HCT116 (cell line): Measurements from ENCODE around the gene TCOF1. TPM values are rescaled to one million over a fixed set of nuclear protein-coding genes. Genes with fewer than 3 reads are reported as not detected.

Experiments used
- ATAC-seq: fragments of 200-7000 bp; cut with Tn5 transposase; 2 replicates; pipeline ENCODE4 v1.9.1; 2020; ENCODE audit warnings: mild to moderate bottlenecking, moderate library complexity
- BruUV-seq: library from RNA; stranded (reverse); fragments of 400-500 nt; replicated peaks from 2 replicates; lab custom pipeline; 2021; lab: Mats Ljungman, UMichigan
- CTCF ChIA-PET: fragments of 300-600 bp; sonication (Branson Sonifier 250); formaldehyde crosslinking; loops from one replicate; lab custom pipeline; 2021; ENCODE audit warnings: antibody characterized with exemption; lab: Charles Lee
- POLR2A ChIA-PET: fragments of 300-600, 350-600 bp; sonication (Branson Sonifier 250); formaldehyde crosslinking; loops from one replicate; lab custom pipeline; 2021; ENCODE audit warnings: antibody characterized with exemption; lab: Charles Lee
- RAD21 ChIA-PET, 2 experiments: fragments of 300-600 bp; sonication (Branson Sonifier 250); formaldehyde crosslinking; loops; one replicate each; lab custom pipeline; 2023; ENCODE audit warnings: low total read pairs in 2 of 2; ENCODE audit not compliant: uncharacterized antibody in 2 of 2, unreplicated experiment in 2 of 2, low non-redundant PET in 1 of 2; lab: Charles Lee
- DNase-seq: peaks from one replicate; pipeline ENCODE4 v3.0.0-alpha.2; 2010; ENCODE audit warnings: low read depth, low spot score
- H2AFZ ChIP-seq: fragments of 200-600 bp; shearing (Covaris generic), sonication (generic); 2 replicates; pipeline ENCODE4 v1.6.1; 2017; ENCODE audit warnings: low read depth, mixed run types, mixed read lengths, antibody characterized with exemption, low read length; ENCODE audit not compliant: poor library complexity, severe bottlenecking
- H3K27ac ChIP-seq: 2 replicates; pipeline ENCODE4 v1.5.1; 2012; ENCODE audit warnings: low read depth, low read length
- H3K27me3 ChIP-seq: fragments of 200-600 bp; sonication (generic); 2 replicates; pipeline ENCODE4 v1.6.1; 2016; ENCODE audit warnings: mixed run types, low read length, mixed read lengths; ENCODE audit not compliant: insufficient read depth
- H3K36me3 ChIP-seq, 2 experiments: fragments of 200-500 bp in 1 of 2; fragments of 200-600 bp in 1 of 2; sonication (Bioruptor generic) in 1 of 2; sonication (generic) in 1 of 2; 2 replicates each; pipeline versions ENCODE4 v1.5.1 to v1.6.1; 2014 to 2016; ENCODE audit warnings: low read length in 2 of 2, inconsistent platforms in 1 of 2, mixed read lengths in 1 of 2, mixed run types in 1 of 2; ENCODE audit not compliant: insufficient read depth in 2 of 2, control insufficient read depth in 1 of 2
- H3K4me1 ChIP-seq, 2 experiments: fragments of 200-600 bp in 1 of 2; sonication (generic) in 1 of 2; 2 replicates each; pipeline versions ENCODE4 v1.5.1 to v1.6.1; 2012 to 2017; ENCODE audit warnings: low read length in 2 of 2, inconsistent platforms in 1 of 2, mild to moderate bottlenecking in 1 of 2, mixed read lengths in 1 of 2, mixed run types in 1 of 2, moderate library complexity in 1 of 2; ENCODE audit not compliant: insufficient read depth in 2 of 2, control insufficient read depth in 1 of 2
- H3K4me2 ChIP-seq: fragments of 200-600 bp; sonication (generic); 2 replicates; pipeline ENCODE4 v1.6.1; 2017; ENCODE audit warnings: mixed run types, low read length, mixed read lengths
- H3K4me3 ChIP-seq, 2 experiments: fragments of 200-600 bp in 1 of 2; sonication (generic) in 1 of 2; replicated peaks in 1 of 2; 2 replicates each; pipeline ENCODE4 v1.5.1; 2011 to 2016; ENCODE audit warnings: low read length in 2 of 2, control low read depth in 1 of 2, low read depth in 1 of 2, mild to moderate bottlenecking in 1 of 2, mixed read lengths in 1 of 2, mixed run types in 1 of 2
- H3K79me2 ChIP-seq: fragments of 200-600 bp; sonication (generic); 2 replicates; pipeline ENCODE4 v1.6.1; 2017; ENCODE audit warnings: mild to moderate bottlenecking, mixed run types, low read length, moderate library complexity, mixed read lengths; ENCODE audit not compliant: insufficient read depth
- H3K9ac ChIP-seq: fragments of 200-600 bp; sonication (generic); 2 replicates; pipeline ENCODE4 v1.6.1; 2016; ENCODE audit warnings: low read length, mixed read lengths
- H3K9me2 ChIP-seq: fragments of 200-600 bp; sonication (generic), shearing (Covaris generic); 2 replicates; pipeline ENCODE4 v1.6.1; 2017; ENCODE audit warnings: mixed run types, mild to moderate bottlenecking, moderate library complexity; ENCODE audit not compliant: insufficient read depth
- H3K9me3 ChIP-seq, 2 experiments: fragments of 200-500 bp in 1 of 2; fragments of 200-600 bp in 1 of 2; sonication (Bioruptor generic) in 1 of 2; sonication (generic) in 1 of 2; 2 replicates each; pipeline ENCODE4 v1.6.1; 2014 to 2017; ENCODE audit warnings: low read length in 2 of 2, mixed read lengths in 2 of 2, inconsistent platforms in 1 of 2, low read depth in 1 of 2, mild to moderate bottlenecking in 1 of 2, mixed run types in 1 of 2, moderate library complexity in 1 of 2; ENCODE audit not compliant: control insufficient read depth in 1 of 2, insufficient read depth in 1 of 2
- H4K20me1 ChIP-seq: fragments of 200-600 bp; sonication (generic), shearing (Covaris generic); 2 replicates; pipeline ENCODE4 v1.6.1; 2017; ENCODE audit warnings: mixed run types, mild to moderate bottlenecking, moderate library complexity; ENCODE audit not compliant: insufficient read depth
- CBX3 ChIP-seq: IDR thresholded peaks from 2 replicates; pipeline ENCODE4 v1.6.1; 2012; ENCODE audit warnings: low read depth
- CTCF ChIP-seq, 3 experiments: fragments of 200-600 bp in 1 of 3; sonication (generic) in 1 of 3; IDR thresholded peaks in 2 of 3; conservative IDR thresholded peaks in 1 of 3; 2 replicates each; pipeline ENCODE4 v1.5.1; 2012 to 2017; ENCODE audit warnings: low read depth in 2 of 3, low read length in 2 of 3, antibody characterized with exemption in 1 of 3, borderline replicate concordance in 1 of 3, control low read depth in 1 of 3, mild to moderate bottlenecking in 1 of 3, mixed read lengths in 1 of 3, mixed run types in 1 of 3, moderate library complexity in 1 of 3; ENCODE audit not compliant: insufficient read depth in 1 of 3
- ELF1 ChIP-seq: IDR thresholded peaks from 2 replicates; pipeline ENCODE4 v1.6.1; 2012; ENCODE audit warnings: low read depth, borderline replicate concordance
- EZH2 ChIP-seq: fragments of 200-600 bp; sonication (generic); IDR thresholded peaks from 2 replicates; pipeline ENCODE4 v1.6.1; 2017; ENCODE audit warnings: antibody characterized with exemption, mixed run types
- EZH2phosphoT487 ChIP-seq: fragments of 200-600 bp; IDR thresholded peaks from 2 replicates; pipeline ENCODE4 v1.6.1; 2018; ENCODE audit warnings: antibody characterized with exemption, borderline replicate concordance
- FOSL1 ChIP-seq: IDR thresholded peaks from 2 replicates; pipeline ENCODE4 v1.6.1; 2012; ENCODE audit warnings: low read depth
- JUND ChIP-seq: IDR thresholded peaks from 2 replicates; pipeline ENCODE4 v1.6.1; 2012
- MAX ChIP-seq: IDR thresholded peaks from 2 replicates; pipeline ENCODE4 v1.6.1; 2012
- POLR2A ChIP-seq: IDR thresholded peaks from 2 replicates; pipeline ENCODE4 v1.7.0; 2011; ENCODE audit warnings: borderline replicate concordance; ENCODE audit not compliant: insufficient read depth, insufficient read length; ENCODE audit errors: extremely low read depth
- POLR2AphosphoS5 ChIP-seq: IDR thresholded peaks from 2 replicates; pipeline ENCODE4 v1.6.1; 2011; ENCODE audit warnings: mild to moderate bottlenecking, low read depth, low read length, moderate library complexity
- RAD21 ChIP-seq: IDR thresholded peaks from 2 replicates; pipeline ENCODE4 v1.6.1; 2012; ENCODE audit warnings: low read depth, mild to moderate bottlenecking
- REST ChIP-seq: IDR thresholded peaks from 2 replicates; pipeline ENCODE4 v1.6.1; 2012; ENCODE audit warnings: low read depth
- SIN3A ChIP-seq: IDR thresholded peaks from 2 replicates; pipeline ENCODE4 v1.6.1; 2012; ENCODE audit warnings: low read depth
- SP1 ChIP-seq: IDR thresholded peaks from 2 replicates; pipeline ENCODE4 v1.6.1; 2012; ENCODE audit warnings: low read depth
- SRF ChIP-seq: IDR thresholded peaks from 2 replicates; pipeline ENCODE4 v1.6.1; 2012; ENCODE audit warnings: low read depth
- TCF7L2 ChIP-seq: IDR thresholded peaks from 2 replicates; pipeline ENCODE4 v1.7.0; 2011; ENCODE audit warnings: borderline replicate concordance, inconsistent platforms; ENCODE audit not compliant: insufficient read depth, insufficient read length; ENCODE audit errors: extremely low read depth
- YY1 ChIP-seq: IDR thresholded peaks from 2 replicates; pipeline ENCODE4 v1.6.1; 2011; ENCODE audit warnings: low read length, low read depth, moderate library complexity, mild to moderate bottlenecking; ENCODE audit not compliant: insufficient replicate concordance; ENCODE audit errors: extremely low read depth
- ZNF274 ChIP-seq: fragments of 200-500 bp; sonication (Bioruptor generic); IDR thresholded peaks from 2 replicates; pipeline ENCODE4 v1.6.1; 2014; ENCODE audit warnings: mild to moderate bottlenecking, low read depth, low read length, inconsistent platforms
- intact Hi-C: fragments of 100-400 bp; cut with micrococcal nuclease; formaldehyde crosslinking; loops from 2 replicates; pipeline ENCODE4 v1.10.0; 2022
- total RNA-seq: library from RNA; stranded (reverse); gene quantifications from one replicate; pipeline ENCODE4 v1.2.1, GENCODE V29; 2021; ENCODE audit not compliant: unreplicated experiment
- TF ChIP-seq, protein P1 (sequence below): IDR thresholded peaks from 2 replicates; pipeline ENCODE4 v1.6.1; 2012
- TF ChIP-seq, protein P2 (sequence below): IDR thresholded peaks from 2 replicates; pipeline ENCODE4 v1.6.1; 2011; ENCODE audit warnings: mild to moderate bottlenecking, low read length, moderate library complexity; ENCODE audit not compliant: insufficient replicate concordance; ENCODE audit errors: extremely low read depth

The TCOF1 gene
- total RNA-seq, 1 experiment from 2014 or later = 94.7 TPM

GRCh38 chr5:150372639-150373038, 15.1 kb downstream of the TCOF1 start:
- Histone ChIP-seq H3K79me2 (peaks cover 19% of the 10 kb centered on the region), H3K27me3 (no peaks in the 10 kb centered on the region), H3K36me3 (peaks cover 75 to 98% of the 10 kb centered on the region in 2 experiments; a peak in 3 of 4 replicates), H4K20me1 (0 out of 2 replicates have a peak, but pooled peaks cover 1% of the 10 kb centered on the region), H2AFZ (no peak overlapping the region), H3K4me3 (no peak overlapping the region), H3K27ac (no peak overlapping the region), H3K9ac (no peak overlapping the region), H3K4me2 (no peak overlapping the region), H3K9me2 (no peaks in the 10 kb centered on the region), H3K4me1 (no peaks in the 10 kb centered on the region), H3K9me3 (no peaks in the 10 kb centered on the region)
- no peak for DNase-seq
- POLR2A ChIA-PET = no interaction called here
- CTCF ChIA-PET = no interaction called here
- no TSS peak for BruUV-seq
- TF ChIP-seq JUND (no peak), CTCF (IDR thresholded peaks at IDR 0.05 in 2 of 3, conservative IDR thresholded peaks at IDR 0.05 in 1 of 3; ENCODE audit: borderline replicate concordance in 1 of 3, insufficient read depth in 1 of 3, low read depth in 2 of 3, low read length in 2 of 3) (no peak), SIN3A (no peak), EZH2phosphoT487 (no peak), POLR2AphosphoS5 (no peak), SP1 (no peak), REST (no peak), EZH2 (no peak), POLR2A (no peak), SRF (no peak), MAX (no peak), ZNF274 (no peak), RAD21 (no peak), ELF1 (no peak), TCF7L2 (no peak), CBX3 (no peak), FOSL1 (no peak), YY1 (no peak)
- TF ChIP-seq, protein P1, sequence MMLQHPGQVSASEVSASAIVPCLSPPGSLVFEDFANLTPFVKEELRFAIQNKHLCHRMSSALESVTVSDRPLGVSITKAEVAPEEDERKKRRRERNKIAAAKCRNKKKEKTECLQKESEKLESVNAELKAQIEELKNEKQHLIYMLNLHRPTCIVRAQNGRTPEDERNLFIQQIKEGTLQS = no peak
- TF ChIP-seq, protein P2, sequence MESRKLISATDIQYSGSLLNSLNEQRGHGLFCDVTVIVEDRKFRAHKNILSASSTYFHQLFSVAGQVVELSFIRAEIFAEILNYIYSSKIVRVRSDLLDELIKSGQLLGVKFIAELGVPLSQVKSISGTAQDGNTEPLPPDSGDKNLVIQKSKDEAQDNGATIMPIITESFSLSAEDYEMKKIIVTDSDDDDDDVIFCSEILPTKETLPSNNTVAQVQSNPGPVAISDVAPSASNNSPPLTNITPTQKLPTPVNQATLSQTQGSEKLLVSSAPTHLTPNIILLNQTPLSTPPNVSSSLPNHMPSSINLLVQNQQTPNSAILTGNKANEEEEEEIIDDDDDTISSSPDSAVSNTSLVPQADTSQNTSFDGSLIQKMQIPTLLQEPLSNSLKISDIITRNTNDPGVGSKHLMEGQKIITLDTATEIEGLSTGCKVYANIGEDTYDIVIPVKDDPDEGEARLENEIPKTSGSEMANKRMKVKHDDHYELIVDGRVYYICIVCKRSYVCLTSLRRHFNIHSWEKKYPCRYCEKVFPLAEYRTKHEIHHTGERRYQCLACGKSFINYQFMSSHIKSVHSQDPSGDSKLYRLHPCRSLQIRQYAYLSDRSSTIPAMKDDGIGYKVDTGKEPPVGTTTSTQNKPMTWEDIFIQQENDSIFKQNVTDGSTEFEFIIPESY = no peak
- no peak for ATAC-seq
- intact Hi-C loops = no loop called here
- RAD21 ChIA-PET = no interaction called here
